MCF 10A (cell line): ENCODE data around the gene GASK1B. TPM values are rescaled to one million over a fixed set of nuclear protein-coding genes. Genes with fewer than 3 reads are reported as not detected.

Experiments
- BruUV-seq: library from RNA; stranded (reverse); fragments of 400-500 nt; replicated peaks from 2 replicates; lab custom pipeline; 2021; lab: Mats Ljungman, UMichigan
- CTCF ChIA-PET: fragments of 300-600 bp; sonication (Branson Sonifier 250); formaldehyde crosslinking; extraction: SDS; loops from one replicate; lab custom pipeline; 2021; ENCODE audit warnings: antibody characterized with exemption, inconsistent platforms; lab: Yijun Ruan, JAX
- POLR2A ChIA-PET: fragments of 300-600, 350-650 bp; sonication (Branson Sonifier 250); formaldehyde crosslinking; extraction: SDS; loops from one replicate; lab custom pipeline; 2020; ENCODE audit warnings: antibody characterized with exemption, inconsistent platforms; lab: Yijun Ruan, JAX
- DNase-seq: peaks from one replicate; pipeline ENCODE4 v3.0.0-alpha.2; 2018; ENCODE audit not compliant: unreplicated experiment
- H3K27ac Mint-ChIP-seq: one replicate; pipeline ENCODE4 v1.8.0; 2022; ENCODE audit warnings: mild to moderate bottlenecking, low read depth, mixed read lengths; ENCODE audit not compliant: unreplicated experiment
- H3K27me3 Mint-ChIP-seq: one replicate; pipeline ENCODE4 v1.8.0; 2022; ENCODE audit warnings: mixed read lengths; ENCODE audit not compliant: insufficient read depth, unreplicated experiment
- H3K36me3 Mint-ChIP-seq: one replicate; pipeline ENCODE4 v1.8.0; 2022; ENCODE audit warnings: mild to moderate bottlenecking, moderate library complexity, mixed read lengths; ENCODE audit not compliant: insufficient read depth, unreplicated experiment
- H3K4me1 Mint-ChIP-seq: one replicate; pipeline ENCODE4 v1.8.0; 2022; ENCODE audit warnings: mixed read lengths; ENCODE audit not compliant: insufficient read depth, unreplicated experiment
- H3K4me3 Mint-ChIP-seq: one replicate; pipeline ENCODE4 v1.8.0; 2022; ENCODE audit warnings: mild to moderate bottlenecking, moderate library complexity, mixed read lengths; ENCODE audit not compliant: unreplicated experiment
- H3K9me3 Mint-ChIP-seq: one replicate; pipeline ENCODE4 v1.8.0; 2022; ENCODE audit warnings: mixed read lengths; ENCODE audit not compliant: unreplicated experiment
- intact Hi-C: fragments of 100-400 bp; cut with micrococcal nuclease; formaldehyde crosslinking; loops from 2 replicates; pipeline ENCODE4 v1.14.1; 2022
- total RNA-seq: library from RNA; stranded (reverse); gene quantifications from 2 replicates; pipeline ENCODE4 v1.2.3, GENCODE V29; 2022
- TF ChIP-seq, protein P1 (sequence below): fragments of 200-600 bp; IDR thresholded peaks from one replicate; pipeline ENCODE4 v1.8.0; 2022; ENCODE audit warnings: antibody characterized with exemption, mild to moderate bottlenecking; ENCODE audit not compliant: unreplicated experiment

The GASK1B gene
- total RNA-seq, 1 experiment from 2014 or later = 9.7 TPM

DNA sequence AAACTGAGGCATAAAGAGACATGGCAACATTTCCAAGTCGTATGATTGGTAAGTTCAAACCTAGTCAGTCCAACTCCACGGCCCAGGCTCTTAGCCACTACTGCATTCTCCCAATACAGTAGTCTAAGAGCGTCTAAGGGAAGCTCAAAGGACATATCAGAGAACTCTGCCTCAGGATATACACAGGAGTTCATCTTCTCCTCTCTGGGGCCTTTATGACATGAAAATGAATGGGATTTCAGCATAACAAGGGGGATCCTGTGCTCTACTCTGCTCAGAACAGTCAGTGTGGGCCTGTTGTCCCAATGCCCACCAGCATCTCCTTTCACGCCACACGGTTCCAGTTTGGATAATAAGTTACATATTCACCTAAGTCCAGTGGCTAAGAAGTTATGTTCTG is 4.2 kb downstream of the GASK1B start:
- ChIA-PET POLR2A (interaction anchor here (0.5 to 0.6 kb wide), 2 partner anchors 281 to 1309 kb away, joined by 3 read pairs; no protein-coding TSS in a partner anchor), CTCF (interaction anchor here (0.6 to 5.2 kb wide), 4 partner anchors 9 to 175 kb away, joined by 3 to 71 read pairs (median 24); no protein-coding TSS in a partner anchor)
- peak overlapping the region; percentile 71 for H3K4me3 Mint-ChIP-seq
- BruUV-seq = no TSS peak
- peaks cover 35% of the 10 kb centered on the region for H3K4me1 Mint-ChIP-seq
- no peaks in the 10 kb centered on the region for H3K27me3 Mint-ChIP-seq
- H3K36me3 Mint-ChIP-seq = peaks cover 6% of the 10 kb centered on the region
- TF ChIP-seq, protein P1, sequence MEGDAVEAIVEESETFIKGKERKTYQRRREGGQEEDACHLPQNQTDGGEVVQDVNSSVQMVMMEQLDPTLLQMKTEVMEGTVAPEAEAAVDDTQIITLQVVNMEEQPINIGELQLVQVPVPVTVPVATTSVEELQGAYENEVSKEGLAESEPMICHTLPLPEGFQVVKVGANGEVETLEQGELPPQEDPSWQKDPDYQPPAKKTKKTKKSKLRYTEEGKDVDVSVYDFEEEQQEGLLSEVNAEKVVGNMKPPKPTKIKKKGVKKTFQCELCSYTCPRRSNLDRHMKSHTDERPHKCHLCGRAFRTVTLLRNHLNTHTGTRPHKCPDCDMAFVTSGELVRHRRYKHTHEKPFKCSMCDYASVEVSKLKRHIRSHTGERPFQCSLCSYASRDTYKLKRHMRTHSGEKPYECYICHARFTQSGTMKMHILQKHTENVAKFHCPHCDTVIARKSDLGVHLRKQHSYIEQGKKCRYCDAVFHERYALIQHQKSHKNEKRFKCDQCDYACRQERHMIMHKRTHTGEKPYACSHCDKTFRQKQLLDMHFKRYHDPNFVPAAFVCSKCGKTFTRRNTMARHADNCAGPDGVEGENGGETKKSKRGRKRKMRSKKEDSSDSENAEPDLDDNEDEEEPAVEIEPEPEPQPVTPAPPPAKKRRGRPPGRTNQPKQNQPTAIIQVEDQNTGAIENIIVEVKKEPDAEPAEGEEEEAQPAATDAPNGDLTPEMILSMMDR = no peak
- no peak for DNase-seq
- intact Hi-C loops = no loop called here
- H3K9me3 Mint-ChIP-seq = no peaks in the 10 kb centered on the region
- H3K27ac Mint-ChIP-seq = no peak overlapping the region

DNA sequence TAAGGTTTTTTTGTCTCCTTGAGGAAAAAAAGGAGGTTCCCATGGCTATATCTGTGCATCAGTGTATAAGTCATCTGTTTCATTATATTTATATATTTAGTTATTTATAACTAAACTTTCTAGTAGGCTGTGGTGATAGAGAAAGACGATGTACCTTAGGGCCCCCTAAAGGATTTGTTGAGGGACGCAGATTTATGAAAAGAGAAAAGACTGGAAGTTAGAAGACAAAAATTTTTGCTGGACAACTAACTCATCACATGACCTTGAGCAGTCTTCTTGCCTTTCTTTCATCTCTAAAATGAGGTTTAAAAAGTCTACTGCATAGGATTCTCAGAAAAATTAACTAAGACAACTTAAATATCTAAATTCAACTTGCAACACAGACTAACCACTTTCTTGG is 6.1 kb downstream of the GASK1B start:
- no TSS peak for BruUV-seq
- POLR2A ChIA-PET = no interaction called here
- intact Hi-C loops = no loop called here
- CTCF ChIA-PET = no interaction called here
- Mint-ChIP-seq H3K4me1 (peaks cover 31% of the 10 kb centered on the region), H3K4me3 (no peak overlapping the region), H3K27me3 (no peaks in the 10 kb centered on the region), H3K36me3 (no peaks in the 10 kb centered on the region), H3K9me3 (no peaks in the 10 kb centered on the region), H3K27ac (no peak overlapping the region)
- TF ChIP-seq, protein P1 = no peak
- DNase-seq = no peak

DNA sequence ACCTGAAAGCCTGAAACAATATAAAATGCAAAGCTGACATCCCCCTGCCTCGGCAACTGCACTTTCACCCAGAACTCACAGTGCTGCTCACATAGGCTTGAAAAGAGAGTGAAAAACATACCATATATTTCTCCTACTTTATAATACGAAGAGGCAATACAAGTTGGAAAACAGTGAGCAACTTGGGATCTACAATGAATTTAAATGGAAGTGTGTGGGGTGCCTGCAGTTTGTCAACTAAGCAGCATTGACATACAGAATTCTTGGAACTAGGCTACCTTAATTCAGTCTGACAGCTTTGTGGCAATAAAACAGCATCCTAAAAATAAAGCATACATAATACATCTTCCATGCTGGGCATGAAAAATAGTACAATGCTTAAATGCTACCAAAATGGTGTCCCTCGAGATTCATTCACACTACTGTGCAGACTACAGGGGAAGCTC is 8.0 kb downstream of the GASK1B start:
- no peak for DNase-seq
- intact Hi-C loops = no loop called here
- POLR2A ChIA-PET = interaction anchor here (1.2 kb wide), 1 partner anchor 150 kb away, joined by 5 read pairs; no protein-coding TSS in a partner anchor
- Mint-ChIP-seq H3K27me3 (no peaks in the 10 kb centered on the region), H3K4me3 (no peak overlapping the region), H3K4me1 (peaks cover 42% of the 10 kb centered on the region), H3K27ac (no peak overlapping the region), H3K9me3 (no peaks in the 10 kb centered on the region), H3K36me3 (no peaks in the 10 kb centered on the region)
- TF ChIP-seq, protein P1 = no peak
- no TSS peak for BruUV-seq
- CTCF ChIA-PET = interaction anchor here (1.2 kb wide), 1 partner anchor 141 kb away, joined by 3 read pairs; no protein-coding TSS in a partner anchor

DNA sequence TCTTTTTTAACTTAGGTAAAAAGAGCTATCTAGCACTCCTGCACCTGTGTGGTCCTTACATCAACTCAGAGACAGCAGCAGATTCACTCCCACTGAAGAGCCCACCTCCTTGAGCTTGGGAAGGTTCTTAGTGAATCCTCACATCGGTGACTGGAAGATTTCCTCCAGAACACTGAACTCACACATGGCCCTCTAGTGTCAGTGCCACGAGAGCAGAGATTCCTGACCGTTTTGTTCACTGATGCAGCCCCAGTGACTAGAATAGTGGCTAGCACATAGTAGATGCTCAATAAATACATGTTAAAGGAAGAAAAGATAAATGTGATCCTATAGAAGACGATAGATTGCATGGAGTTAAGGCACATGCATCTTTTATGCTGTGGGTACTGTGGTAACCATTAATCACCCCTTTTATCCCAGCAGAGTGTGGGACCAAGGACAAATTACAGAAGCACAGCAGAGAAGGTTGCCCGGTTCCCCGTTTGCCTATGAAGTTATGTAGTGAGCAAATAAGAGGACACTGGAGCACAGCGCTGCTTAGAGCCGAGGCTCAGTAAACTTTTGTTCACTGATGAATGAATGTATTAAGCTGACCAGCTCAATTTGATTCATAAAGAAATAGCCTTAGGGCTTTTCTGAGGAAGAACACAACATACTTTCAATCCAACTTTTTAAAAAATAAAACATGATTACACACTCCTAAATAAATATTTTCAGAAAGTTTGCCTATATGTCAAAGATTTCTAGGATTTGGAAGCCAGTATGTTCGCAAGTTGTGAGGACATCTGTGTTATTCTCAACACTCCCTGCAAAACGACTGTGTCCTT is 8.7 kb downstream of the GASK1B start:
- Mint-ChIP-seq H3K36me3 (no peaks in the 10 kb centered on the region), H3K27me3 (no peaks in the 10 kb centered on the region), H3K4me1 (peaks cover 43% of the 10 kb centered on the region), H3K9me3 (no peaks in the 10 kb centered on the region), H3K4me3 (no peak overlapping the region), H3K27ac (no peak overlapping the region)
- TF ChIP-seq, protein P1 = no peak
- POLR2A ChIA-PET = interaction anchor here (0.8 to 1.5 kb wide), 3 partner anchors 43 to 149 kb away, joined by 3 to 5 read pairs (median 5); no protein-coding TSS in a partner anchor
- intact Hi-C loops = no loop called here
- DNase-seq = no peak
- CTCF ChIA-PET = interaction anchor here (0.7 to 2.9 kb wide), 5 partner anchors 8 to 457 kb away, joined by 3 to 16 read pairs (median 3); partner anchors contain the start of gene GASK1B
- BruUV-seq = no TSS peak
